K562 (cell line): ENCODE results near the gene HMX2. TPM values are rescaled to one million over a fixed set of nuclear protein-coding genes. Genes with fewer than 3 reads are reported as not detected.

ENCODE experiments used
- HNRNPLL ChIP-seq: fragments of 200-400 bp; formaldehyde crosslinking; IDR thresholded peaks from 2 replicates; pipeline ENCODE4 v1.6.1; 2017; ENCODE audit warnings: low read length, low read depth, mild to moderate bottlenecking; ENCODE audit not compliant: poor library complexity, severe bottlenecking
- NRF1 ChIP-seq, 2 experiments: fragments of 450-650 bp; IDR thresholded peaks in 1 of 2; conservative IDR thresholded peaks in 1 of 2; 2 replicates each; pipeline ENCODE4 v1.6.1; 2014; ENCODE audit warnings: mild to moderate bottlenecking in 2 of 2
- TBP ChIP-seq: optimal IDR thresholded peaks from 2 replicates; pipeline ENCODE3; 2011; ENCODE audit warnings: low read depth, low read length, improper control_type of control experiment
- ZNF121 ChIP-seq: sonication (generic); formaldehyde crosslinking; conservative IDR thresholded peaks from 2 replicates; pipeline ENCODE4 v1.8.0; 2022; ENCODE audit warnings: missing genetic modification reagents
- polyA plus RNA-seq, 8 experiments: library from polyadenylated mRNA; depleted of rRNA in 4 of 8; stranded (reverse) in 5 of 8; unstranded in 3 of 8; fragments of >200 nt; fragmentation: Nextera tagmentation in 2 of 8; fragmentation: Illumina TruSeq in 1 of 8; extraction: Ambion mirVana in 2 of 8; extraction: Trizol in 1 of 8; gene quantifications; 2 replicates each; pipeline versions ENCODE4 v1.2.1 to v1.2.3, GENCODE V29; 2011 to 2014; ENCODE audit warnings: inconsistent platforms in 1 of 8, missing spikeins in 1 of 8
- total RNA-seq, 7 experiments: library from RNA; depleted of rRNA in 6 of 7; stranded (reverse); fragments of >200 nt in 6 of 7; fragmentation: Illumina TruSeq in 2 of 7; extraction: Trizol in 2 of 7; gene quantifications; 2 replicates each; pipeline versions ENCODE4 v1.2.1 to v1.2.3, GENCODE V29; 2011 to 2021; ENCODE audit warnings: low replicate concordance in 1 of 7
- TF ChIP-seq, protein P1 (sequence below), 2 experiments: IDR thresholded peaks; 2 replicates each; pipeline ENCODE4 v1.6.1; 2012; ENCODE audit warnings: improper control_type of control experiment in 2 of 2, low read depth in 2 of 2, low read length in 2 of 2, borderline replicate concordance in 1 of 2
- TF ChIP-seq, protein P2 (sequence below): IDR thresholded peaks from 2 replicates; pipeline ENCODE4 v1.6.1; 2011; ENCODE audit not compliant: insufficient read length; ENCODE audit errors: extremely low read depth
- TF ChIP-seq, protein P3 (sequence below): IDR thresholded peaks from 2 replicates; pipeline ENCODE4 v1.6.1; 2012; ENCODE audit warnings: low read depth, low read length, improper control_type of control experiment, borderline replicate concordance

Gene HMX2
- total and polyA plus RNA-seq, 9 of the 15 experiments (the other 6 are each of a cell fraction or from before 2014, with no cell fraction given): 0.07 to 0.58 (median 0.09) TPM; not detected in 2

DNA sequence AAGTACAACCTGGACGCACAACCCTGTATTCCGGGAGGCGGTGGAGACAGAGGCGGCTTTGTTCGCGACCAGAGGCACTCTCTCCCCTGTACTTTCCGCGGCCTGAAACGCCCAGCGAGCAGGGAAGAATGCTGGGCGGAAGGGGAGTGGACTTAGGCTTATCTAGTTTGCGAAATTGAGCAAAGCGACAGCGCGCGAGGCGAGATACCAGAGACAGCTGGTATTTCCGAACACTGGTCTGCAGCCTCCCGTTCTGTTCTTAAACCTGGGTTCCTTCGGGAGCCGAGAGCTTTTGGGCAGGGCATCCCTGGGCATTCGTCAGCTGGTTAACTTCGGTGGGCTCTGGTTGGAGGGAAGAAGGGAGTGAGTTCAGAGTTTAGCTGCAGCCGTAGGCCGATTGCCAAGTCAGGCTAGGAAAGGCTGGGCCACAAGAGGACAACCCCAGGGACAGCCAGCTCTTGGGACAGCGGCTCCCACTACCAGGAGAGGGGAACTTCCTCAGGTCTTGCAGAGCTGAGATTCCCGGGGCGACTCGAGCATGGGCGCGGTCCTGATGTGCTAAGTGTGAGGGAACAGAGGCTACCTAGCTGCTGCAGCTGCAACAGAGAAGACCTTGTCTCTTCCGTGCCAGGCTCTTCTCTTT is 8.3 kb upstream of the HMX2 start (continued):
- TF ChIP-seq, protein P1, sequence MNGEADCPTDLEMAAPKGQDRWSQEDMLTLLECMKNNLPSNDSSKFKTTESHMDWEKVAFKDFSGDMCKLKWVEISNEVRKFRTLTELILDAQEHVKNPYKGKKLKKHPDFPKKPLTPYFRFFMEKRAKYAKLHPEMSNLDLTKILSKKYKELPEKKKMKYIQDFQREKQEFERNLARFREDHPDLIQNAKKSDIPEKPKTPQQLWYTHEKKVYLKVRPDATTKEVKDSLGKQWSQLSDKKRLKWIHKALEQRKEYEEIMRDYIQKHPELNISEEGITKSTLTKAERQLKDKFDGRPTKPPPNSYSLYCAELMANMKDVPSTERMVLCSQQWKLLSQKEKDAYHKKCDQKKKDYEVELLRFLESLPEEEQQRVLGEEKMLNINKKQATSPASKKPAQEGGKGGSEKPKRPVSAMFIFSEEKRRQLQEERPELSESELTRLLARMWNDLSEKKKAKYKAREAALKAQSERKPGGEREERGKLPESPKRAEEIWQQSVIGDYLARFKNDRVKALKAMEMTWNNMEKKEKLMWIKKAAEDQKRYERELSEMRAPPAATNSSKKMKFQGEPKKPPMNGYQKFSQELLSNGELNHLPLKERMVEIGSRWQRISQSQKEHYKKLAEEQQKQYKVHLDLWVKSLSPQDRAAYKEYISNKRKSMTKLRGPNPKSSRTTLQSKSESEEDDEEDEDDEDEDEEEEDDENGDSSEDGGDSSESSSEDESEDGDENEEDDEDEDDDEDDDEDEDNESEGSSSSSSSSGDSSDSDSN (IDR thresholded peaks at IDR 0.05; ENCODE audit: borderline replicate concordance in 1 of 2, low read depth in 2 of 2, low read length in 2 of 2): peak; percentile 93 to 97; a peak in 3 of 4 replicates
- no peak for TF ChIP-seq ZNF121 (CRISPR knock-in tag)
- TF ChIP-seq, protein P2, sequence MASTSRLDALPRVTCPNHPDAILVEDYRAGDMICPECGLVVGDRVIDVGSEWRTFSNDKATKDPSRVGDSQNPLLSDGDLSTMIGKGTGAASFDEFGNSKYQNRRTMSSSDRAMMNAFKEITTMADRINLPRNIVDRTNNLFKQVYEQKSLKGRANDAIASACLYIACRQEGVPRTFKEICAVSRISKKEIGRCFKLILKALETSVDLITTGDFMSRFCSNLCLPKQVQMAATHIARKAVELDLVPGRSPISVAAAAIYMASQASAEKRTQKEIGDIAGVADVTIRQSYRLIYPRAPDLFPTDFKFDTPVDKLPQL: no peak
- TF ChIP-seq NRF1 (conservative IDR thresholded peaks at IDR 0.05 in 1 of 2, IDR thresholded peaks at IDR 0.05 in 1 of 2): peak in 1 of 2 experiments; percentile 10; a peak in 1 of 4 replicates
- peak; percentile 57 for TF ChIP-seq HNRNPLL
- TF ChIP-seq TBP: peak; percentile 77
- TF ChIP-seq, protein P3, sequence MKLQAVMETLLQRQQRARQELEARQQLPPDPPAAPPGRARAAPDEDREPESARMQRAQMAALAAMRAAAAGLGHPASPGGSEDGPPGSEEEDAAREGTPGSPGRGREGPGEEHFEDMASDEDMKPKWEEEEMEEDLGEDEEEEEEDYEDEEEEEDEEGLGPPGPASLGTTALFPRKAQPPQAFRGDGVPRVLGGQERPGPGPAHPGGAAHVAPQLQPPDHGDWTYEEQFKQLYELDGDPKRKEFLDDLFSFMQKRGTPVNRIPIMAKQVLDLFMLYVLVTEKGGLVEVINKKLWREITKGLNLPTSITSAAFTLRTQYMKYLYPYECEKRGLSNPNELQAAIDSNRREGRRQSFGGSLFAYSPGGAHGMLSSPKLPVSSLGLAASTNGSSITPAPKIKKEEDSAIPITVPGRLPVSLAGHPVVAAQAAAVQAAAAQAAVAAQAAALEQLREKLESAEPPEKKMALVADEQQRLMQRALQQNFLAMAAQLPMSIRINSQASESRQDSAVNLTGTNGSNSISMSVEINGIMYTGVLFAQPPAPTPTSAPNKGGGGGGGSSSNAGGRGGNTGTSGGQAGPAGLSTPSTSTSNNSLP: no peak
